GM21529 (cell line): Measurements from ENCODE around the gene IQSEC1.

ENCODE experiments used
- ATAC-seq: cut with Tn5 transposase; IDR thresholded peaks from one replicate; pipeline ENCODE4 v1.9.1; 2021; ENCODE audit not compliant: unreplicated experiment

The IQSEC1 gene

DNA sequence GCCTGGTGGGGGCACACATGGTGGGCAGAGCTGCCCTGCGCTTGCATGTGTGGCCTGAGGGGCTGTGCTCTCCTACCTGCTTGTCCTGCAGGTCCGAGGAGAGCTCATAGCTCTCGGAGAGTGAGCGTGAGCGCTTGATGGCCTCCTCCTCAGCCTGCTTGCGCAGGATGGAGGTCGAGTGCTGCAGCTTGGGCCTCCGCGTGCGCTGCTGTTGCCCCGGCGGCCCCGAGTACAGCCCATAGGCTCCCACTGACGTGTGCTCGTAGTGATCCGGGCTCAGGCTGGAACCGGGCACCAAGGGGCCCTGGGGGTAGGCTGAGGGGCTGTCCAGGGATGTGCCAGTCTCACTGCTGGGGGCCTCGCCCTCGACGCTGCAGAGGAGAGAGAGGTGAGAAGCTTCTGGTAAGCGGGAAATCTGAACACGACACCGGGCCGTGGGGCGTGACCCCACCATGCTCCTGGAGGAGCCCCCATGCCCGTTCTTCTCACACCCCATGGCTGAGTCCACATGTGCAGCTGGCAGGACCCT, 131.7 kb downstream of the IQSEC1 start:
- no peak for ATAC-seq

DNA sequence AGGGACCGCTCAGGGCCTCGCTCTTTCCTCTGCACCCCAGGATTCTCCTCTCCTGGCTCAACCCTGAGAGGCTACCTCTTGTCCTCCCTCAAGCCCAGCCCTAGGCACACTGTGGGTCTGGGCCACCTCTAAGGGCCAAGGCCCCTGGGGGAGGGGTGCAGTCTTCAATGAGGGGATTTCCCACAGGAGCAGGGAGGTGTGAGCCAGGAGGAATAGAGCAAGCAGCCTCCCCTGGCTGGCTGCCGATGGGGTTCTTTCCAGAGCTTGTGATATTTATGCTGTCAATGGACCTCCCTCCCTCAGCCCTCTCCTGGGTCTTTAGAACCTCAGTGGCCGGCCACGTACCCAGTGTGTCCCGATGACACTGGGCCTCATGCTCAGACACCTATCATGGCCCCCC, 132.4 kb downstream of the IQSEC1 start:
- no peak for ATAC-seq

DNA sequence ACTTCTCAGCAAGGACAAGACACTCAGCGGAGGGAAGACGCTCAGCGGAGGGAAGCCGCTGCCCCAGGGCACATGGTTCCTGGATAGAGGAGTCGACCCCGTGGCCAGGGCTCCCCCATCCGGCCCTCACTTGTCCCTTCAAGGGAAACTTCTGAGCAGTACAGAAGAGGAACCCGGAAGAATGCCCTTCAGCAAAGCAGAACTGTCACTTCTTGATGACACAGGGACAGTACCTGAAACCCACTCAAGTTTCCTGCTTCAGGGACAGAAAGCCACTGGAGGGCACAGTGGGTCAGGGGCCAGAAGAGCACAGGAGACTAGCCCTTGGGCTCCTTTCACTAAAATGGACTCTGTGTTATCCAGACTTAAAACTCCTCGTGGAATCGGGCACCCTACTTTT, 134.1 kb downstream of the IQSEC1 start:
- ATAC-seq, result no peak

DNA sequence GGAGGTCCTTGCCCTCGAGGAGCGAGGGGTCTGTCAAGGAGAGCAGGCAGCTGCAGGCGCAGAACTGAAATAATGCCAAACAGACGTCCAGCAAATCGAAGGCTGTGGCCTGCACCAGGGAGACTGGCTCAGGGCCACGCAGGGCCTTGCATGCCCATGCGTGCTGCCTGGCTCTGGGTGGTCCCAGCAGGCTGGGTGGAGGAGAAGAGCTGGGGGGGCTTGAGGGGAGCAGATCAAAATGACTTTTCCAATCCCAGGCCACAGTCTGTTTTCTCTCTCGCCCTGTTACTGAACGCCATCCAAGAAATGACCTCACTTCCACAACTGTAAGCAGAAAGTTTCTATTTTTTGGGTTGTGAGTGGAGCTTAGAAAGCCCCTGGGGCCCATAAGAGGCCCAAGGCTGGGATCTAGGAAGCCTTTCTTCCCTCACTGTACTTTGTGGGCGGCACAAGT, 134.9 kb downstream of the IQSEC1 start:
- ATAC-seq, result no peak

DNA sequence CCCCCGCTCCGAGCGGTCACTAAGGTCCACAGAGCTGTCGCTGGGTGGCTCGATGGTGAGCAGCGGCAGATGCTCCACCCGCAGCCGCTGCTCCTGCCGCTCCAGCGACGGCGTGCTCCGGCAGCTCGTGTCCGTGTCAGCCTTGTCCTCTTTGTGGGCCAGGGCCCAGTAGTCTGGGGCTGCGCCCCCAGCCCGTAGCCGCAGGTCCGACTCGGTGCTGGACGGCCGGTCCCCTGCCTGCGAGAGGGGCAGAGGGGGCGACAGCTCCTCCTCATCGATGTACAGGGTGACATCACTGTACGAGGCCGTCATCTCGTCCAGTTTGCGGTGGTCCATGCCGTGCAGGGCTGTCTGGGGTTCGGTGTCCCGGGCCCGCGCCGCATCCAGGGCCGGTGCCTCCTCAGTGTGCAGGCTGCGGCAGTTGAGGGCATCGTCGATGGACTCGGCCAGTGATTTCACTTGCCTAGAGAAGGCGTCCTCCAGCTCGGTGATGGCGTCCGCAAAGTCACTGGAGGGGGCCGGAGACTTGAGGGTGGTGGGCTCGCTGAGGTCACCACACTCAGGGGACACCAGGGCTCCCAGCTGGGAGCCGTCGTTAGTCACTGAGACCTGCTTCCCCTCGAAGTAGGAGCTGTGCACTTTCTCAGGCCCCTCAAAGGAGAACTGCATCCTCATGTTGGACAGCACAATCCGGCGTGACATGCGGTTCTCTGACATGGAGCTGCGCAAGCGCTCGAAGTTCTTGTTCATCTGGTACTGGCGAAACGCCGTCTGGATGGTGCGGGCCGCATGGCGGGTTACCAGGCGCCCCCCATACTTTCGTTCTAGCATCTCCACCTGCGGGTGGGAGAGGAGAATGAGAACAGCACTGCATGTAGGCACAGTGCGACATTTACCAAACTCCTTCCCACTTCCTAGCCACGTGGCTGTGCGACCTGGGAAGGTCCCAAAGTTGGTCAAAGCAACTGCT, 137.1 kb downstream of the IQSEC1 start:
- no peak for ATAC-seq

DNA sequence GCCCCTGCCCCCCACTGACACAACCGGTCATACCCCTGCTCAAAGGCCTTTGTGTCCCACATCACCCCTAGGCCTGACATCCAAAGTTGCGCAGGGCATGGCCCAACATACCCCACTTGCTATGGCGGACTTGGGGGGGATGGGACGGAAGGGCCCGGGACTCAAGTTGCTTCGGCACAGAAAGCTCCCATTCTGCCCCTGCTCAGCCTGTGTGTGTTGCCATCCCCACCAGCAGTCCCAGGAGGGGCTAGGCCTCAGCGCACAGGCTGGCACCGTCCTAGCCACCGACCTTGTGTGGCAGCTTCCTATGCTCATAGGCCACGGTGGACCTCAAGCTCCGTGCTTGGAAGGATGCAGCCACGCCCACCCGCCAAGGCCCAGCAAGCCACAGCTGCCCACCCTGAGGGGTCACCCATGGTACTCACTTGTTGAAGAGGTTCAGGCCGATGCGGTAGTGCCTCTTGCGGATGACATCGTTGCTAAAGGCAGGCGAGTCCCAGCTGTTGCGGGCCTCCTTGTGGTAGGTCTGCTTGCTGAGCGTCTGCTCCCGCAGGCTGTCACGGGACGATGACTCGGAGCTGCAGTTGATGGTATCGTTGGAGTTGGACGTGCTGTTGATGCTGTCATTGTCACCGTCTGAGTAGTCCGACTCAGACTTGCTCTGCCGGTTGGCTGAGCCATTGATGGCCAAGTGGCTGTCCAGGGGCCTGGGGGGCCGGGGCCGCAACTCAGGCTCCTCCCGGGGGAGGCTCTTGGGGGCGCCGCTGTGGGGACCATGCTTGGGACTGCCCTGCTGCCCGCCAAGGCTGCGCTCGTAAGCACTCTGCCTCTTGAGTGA, 138.0 kb downstream of the IQSEC1 start:
- no peak for ATAC-seq

DNA sequence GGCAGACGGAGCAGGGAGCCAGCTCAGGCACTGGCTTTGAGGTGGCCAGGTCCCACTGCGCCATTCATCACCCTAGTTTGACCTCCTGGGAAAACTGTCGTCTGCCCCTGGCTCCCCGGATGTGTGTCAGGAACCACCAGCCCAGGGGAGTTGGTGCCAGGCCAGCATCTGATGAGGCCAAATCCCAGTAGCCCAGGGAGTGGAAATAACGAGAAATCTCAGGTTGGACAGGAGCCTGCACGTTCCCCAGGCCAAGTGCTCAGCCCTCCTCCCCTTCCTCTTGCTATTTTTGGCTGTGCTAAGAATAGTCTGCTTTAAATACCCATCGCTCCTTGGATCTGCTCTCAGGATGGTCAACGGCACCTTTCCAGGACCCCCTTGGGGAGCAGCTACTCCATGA, 138.8 kb downstream of the IQSEC1 start:
- no peak for ATAC-seq

DNA sequence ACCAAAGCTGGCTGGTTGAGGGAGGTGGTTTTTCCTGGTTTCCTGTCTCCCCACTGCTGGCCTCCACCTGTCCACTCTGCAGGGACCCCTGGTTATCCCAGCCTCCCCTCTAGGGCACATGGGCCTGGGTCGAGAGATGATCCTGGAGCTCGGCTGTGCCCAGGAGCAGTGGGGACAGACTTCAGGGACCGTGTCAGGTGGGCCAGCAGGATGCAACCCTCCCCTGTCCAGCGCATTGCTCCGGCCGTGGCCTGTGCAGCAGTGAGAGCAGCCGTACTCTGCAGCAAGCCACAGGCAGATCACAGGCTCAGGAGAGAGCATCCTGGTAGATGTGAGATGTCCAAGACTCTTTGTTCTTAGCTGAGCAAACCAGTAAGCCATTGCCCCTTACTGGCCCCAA, 139.3 kb downstream of the IQSEC1 start:
- ATAC-seq, result no peak

DNA sequence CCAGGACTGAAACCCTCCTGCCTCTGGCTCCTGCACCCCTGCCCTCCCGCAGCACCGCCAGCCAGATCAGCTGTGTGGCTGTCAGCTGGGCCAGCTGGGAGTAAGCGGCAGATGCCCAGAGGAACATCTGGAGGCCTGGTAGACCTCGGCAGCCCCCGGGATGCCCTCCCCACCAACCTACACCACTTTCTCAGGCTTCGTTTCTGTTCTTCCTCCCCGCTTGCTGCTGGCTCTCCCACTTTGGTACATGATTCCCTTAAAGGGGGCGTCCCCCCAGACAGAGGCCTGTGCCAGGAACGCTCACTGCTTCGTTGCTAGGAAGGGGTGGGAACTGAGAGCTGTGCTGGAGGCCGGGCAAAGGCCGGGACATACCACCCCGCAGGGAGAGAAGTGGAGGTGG, 140.5 kb downstream of the IQSEC1 start:
- no peak for ATAC-seq

DNA sequence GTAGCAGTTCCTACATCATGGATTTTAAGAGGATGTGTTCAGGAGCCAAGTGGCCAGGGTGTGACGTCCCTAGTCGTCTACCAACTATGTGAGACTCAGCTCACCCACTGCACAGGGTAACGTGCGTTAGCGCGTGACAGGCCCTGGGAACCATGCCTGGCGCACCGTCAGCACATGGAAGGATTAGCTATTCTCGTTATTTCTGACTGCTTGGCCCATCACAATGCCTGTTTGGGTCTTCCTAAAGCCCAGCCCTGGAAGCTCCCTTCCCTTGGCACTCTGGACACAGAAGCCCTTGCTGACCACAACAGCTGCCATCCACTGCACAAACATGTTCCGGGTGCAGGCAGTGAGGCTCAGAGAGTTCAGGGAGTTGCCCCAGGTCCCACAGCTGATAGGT, 140.9 kb downstream of the IQSEC1 start:
- ATAC-seq, result no peak

DNA sequence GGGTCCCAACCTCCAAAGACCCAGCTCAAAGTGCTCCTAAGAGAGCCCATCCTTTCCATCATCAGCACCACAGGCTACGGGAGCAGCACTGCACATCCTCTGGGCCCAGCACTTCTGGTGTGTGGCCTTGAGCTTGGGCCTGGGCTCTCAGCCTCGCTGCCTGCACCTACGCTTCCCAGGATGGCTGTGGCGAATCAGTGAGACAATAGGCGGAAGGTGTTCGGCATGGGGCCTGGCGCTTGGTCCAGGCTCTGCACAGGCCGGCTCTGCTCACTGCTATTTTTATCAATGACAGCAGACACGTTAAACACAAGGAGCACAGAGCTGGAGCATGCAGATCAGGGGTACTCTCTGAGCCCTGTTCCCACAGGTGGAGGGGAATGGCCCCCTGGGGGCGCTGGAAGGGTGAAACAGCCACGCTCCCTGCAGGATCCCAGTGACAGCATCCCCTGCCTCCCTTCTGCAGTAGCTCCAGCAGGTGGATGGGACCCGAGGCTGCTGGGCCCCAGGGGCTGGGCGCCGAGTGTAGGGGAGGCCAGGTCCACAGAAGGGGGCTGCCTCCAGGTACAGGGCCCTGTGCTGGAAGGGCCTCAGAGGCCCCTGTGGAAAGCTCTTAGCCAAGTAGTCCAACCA, 141.8 kb downstream of the IQSEC1 start:
- no peak for ATAC-seq

DNA sequence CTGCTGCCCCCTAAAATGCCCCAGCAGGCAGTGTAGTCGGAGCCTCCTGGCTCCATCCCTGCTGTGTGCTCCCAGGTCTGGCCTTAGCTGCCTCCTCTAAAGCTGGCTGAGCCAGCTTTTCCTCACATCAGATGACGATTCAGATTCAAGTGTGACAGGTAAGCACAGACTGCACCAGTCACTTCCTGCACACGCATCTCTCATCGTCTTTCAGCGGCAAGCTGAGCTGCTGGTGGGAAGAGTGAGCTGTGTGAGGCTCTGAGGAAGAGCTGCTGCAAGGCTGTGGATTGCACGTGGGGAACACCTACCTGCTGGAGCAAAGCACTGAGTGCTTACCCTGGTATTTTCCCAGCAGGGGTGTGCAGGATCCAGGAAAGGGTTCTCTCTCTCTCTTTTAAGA, 143.4 kb downstream of the IQSEC1 start:
- ATAC-seq, result no peak

DNA sequence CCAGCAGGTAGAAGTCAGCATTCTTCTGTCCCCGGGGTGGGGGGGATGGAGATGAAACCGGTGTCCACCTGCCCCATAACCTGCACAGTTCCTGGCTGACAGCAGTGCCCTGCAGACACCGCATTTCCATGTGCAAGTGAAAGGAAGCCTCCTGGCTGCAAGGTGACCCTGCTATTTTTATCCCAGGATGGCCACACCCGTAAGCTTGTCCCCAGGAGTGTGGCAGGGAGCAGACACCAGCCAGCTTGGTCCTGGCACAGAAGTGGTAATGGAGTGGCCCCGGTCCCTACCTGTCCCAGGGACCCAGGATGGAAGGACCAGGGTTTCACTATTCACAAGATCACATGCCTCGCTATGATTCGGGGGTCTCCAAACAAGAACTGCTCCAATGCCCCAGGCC, 146.6 kb downstream of the IQSEC1 start:
- no peak for ATAC-seq

DNA sequence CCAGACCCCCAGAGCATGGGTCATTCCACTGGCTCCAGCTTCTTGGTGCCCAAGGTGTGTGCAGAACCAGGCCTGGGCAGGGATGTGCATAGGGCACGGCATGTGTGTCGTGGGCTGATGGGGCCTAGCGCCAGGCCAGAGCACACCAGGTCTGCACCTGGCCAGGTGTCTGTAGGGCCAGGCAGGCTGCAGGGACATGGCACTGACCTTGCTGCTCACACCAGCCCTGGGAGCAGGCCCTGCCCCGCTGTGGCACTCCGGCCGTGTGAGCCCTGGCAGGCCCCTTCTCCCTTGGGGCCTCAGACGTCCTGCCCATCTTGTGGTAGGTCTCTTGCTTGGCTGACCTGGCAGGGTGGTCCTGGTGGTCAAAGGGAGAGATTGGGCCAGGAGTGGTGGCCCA, 147.6 kb downstream of the IQSEC1 start:
- no peak for ATAC-seq

DNA sequence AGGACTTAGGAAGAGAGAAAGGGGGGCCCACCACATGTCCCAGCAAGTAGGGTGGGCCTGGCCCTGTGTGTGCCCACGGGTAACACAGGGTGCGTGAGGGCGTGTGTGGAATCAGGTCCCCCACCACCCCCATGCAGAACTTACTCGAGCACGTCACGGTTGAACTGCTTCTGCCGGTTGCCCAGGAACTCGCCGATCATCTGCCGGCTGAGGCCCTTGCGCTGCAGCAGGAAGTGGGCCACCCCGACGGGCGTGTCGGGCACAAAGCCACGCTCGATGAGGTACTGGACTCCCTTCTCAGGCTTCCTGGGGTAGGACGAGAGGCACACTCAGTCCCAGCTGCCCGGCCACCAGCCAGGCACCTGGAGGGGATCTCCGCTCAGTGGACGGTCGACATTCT, 148.8 kb downstream of the IQSEC1 start:
- ATAC-seq, result no peak

DNA sequence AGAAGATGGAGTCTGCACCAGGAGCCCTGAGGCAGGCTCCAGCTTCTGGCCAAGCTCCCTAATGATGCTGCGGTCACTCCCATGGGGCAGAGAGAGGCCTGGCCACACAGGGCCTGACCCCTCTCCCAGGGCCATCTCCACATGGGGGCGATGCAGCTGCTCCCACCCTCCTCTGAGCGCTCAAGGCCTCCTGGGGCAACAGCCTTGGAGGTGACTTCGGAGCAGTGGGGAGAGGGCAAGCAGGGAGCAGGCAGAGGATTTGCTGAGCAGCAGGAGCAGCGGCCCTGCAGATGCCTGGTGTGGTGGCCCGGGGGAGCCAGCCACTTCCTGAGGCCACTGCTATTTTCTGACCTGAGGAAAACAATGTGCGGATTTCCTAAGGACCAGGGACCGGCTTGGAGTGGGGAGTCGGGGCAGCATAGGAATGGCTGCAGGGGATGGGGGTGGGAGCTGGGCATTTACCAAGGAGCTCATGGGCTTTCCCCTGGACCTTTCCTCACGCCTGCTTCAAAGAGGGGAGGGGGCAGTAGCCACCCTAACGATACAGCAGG, 150.3 kb downstream of the IQSEC1 start:
- no peak for ATAC-seq

DNA sequence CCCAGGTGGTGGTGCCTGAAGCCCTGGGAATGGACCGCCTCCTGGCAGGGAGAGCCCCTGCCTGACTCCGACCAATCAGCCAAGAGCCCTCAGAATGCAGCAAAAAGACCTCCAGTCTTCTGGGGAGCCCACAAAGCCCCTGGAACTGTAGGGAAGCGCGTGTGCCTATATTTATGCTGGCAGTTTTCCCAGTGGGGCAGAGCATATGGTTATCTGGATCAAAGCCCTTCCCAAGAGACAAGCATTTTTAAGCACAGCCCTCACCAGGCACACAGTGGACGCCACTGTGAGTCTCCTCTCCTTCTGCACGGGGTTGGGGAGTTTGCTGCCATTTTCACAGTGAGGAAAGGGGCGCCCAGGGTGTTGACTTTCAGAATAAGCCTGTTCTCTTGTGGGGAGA, 150.9 kb downstream of the IQSEC1 start:
- ATAC-seq, result no peak

DNA sequence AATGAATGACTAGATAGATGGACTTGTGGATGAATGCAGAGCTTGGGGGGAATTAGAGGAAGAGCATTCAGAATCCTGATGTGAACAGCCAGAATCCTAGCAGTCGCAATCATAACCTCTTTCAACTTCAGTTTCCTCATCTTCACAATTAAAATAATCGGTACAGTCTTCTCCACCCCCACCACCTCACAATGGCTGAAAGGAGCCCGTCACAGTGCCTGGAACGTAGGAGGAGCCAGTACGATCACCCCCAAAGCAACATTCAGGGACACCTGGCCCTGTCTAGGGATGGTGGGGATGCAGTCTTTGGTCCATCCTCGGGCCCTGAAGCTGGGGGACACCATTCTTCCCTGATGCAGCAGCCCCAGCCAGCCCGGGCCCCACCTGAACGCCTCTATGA, 151.5 kb downstream of the IQSEC1 start:
- ATAC-seq, result no peak

DNA sequence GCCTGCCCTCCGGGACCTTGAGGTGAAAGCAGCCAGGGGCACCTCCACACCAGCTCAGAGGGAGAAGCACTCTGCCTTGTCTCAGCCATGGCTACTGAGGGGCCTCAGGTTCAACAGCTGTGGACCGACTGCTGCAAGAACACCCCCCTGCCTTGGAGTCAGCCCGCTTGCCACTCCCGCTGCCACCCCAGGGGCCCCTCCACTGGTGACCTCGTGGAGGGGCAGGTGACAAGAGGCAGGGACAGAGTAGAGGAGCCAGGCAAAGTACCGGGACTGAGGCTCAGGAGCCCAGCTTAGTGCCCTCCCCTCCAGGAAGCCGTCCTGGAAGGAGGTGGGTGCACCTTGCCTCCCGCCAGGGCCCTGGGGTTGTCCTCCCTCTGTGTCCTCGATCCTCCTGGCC, 152.3 kb downstream of the IQSEC1 start:
- ATAC-seq, result no peak

DNA sequence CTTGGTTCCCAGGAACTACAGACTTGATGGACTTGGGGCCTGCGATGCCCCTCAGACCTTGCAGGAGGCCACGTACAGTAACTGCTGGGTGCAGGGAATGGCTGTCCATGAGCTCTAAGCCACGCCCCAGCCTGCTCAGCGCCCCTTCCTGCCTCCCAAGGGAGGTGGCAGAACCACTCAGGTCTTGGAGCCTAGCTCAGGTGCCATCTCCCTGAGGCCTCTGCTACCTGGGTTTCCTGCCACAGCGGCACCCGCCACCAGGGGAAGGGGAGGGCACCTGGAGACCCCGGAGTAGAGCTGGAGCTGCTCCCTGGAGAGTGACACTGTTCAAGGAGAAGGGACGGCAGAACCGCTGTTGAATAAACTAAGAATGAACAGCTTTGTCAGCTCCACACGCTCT, 154.0 kb downstream of the IQSEC1 start:
- ATAC-seq, result no peak

DNA sequence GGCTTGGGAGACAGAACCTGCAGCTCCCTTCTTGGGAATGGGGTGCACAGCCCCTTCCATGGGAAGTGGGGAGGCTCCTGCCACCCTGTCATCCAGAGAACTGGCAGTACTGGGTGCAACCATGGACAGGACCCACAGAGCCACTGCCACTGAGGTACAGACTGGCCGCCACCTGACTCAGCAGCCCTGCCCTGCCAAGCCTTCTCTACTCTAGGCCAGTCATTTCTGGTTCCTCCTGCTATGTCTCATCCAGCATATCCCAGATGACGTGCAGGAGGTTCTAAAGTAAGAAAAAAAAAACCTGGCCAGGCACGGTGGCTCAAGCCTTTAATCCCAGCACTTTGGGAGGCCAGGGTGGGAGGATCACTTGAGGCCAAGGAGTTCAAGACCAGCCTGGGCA, 155.0 kb downstream of the IQSEC1 start:
- ATAC-seq, result no peak
